A549 (cell line): ENCODE results near the gene RPL18. TPM values are rescaled to one million over a fixed set of nuclear protein-coding genes. Genes with fewer than 3 reads are reported as not detected.

Experiments
- ATAC-seq, 2 experiments: fragments of 200-7000 bp in 1 of 2; fragments of >200 bp in 1 of 2; cut with Nextera tagmentation in 1 of 2; cut with Tn5 transposase in 1 of 2; 3 replicates each; pipeline versions ENCODE4 v1.8.0 to v1.9.1; 2018 to 2020; ENCODE audit warnings: mild to moderate bottlenecking in 1 of 2, moderate library complexity in 1 of 2
- CTCF ChIA-PET: fragments of 300-600 bp; sonication (Branson Sonifier 250); formaldehyde crosslinking; extraction: SDS; loops from one replicate; lab custom pipeline; 2021; ENCODE audit warnings: antibody characterized with exemption, inconsistent platforms; lab: Yijun Ruan, JAX
- POLR2A ChIA-PET: fragments of 350-600 bp; formaldehyde crosslinking; extraction: SDS; loops from one replicate; lab custom pipeline; 2021; ENCODE audit warnings: antibody characterized with exemption, inconsistent platforms; lab: Yijun Ruan, JAX
- DNase-seq, 2 experiments: peaks; one replicate each; pipeline versions ENCODE4 v3.0.0 to v3.0.0-alpha.2; 2011 to 2016; ENCODE audit warnings: low read depth in 1 of 2, low spot score in 1 of 2
- FAIRE-seq: peaks from 2 replicates; lab custom pipeline; 2011; peaks lifted over from hg19 to GRCh38; lab: Jason Lieb, UNC
- H3K27ac ChIP-seq, 2 experiments: fragments of >200 bp; sonication (Bioruptor Twin); formaldehyde crosslinking; 3 replicates each; pipeline ENCODE4 v1.5.1; 2016 to 2017
- H3K4me1 ChIP-seq: fragments of >200 bp; sonication (Bioruptor Twin); formaldehyde crosslinking; 3 replicates; pipeline ENCODE4 v1.6.1; 2016
- H3K4me2 ChIP-seq: fragments of >200 bp; sonication (Bioruptor Twin); formaldehyde crosslinking; 3 replicates; pipeline ENCODE4 v1.6.1; 2016
- H3K4me3 ChIP-seq: fragments of >200 bp; sonication (Bioruptor Twin); formaldehyde crosslinking; 3 replicates; pipeline ENCODE4 v1.5.1; 2016
- H3K9me3 ChIP-seq: fragments of >200 bp; sonication (Bioruptor Twin); formaldehyde crosslinking; 3 replicates; pipeline ENCODE4 v1.6.1; 2016
- BHLHE40 ChIP-seq: IDR thresholded peaks from 2 replicates; pipeline ENCODE4 v1.6.1; 2012; ENCODE audit warnings: low read depth, low read length, inconsistent platforms
- CBX8 ChIP-seq: fragments of 200-600 bp; sonication (generic); IDR thresholded peaks from 2 replicates; pipeline ENCODE4 v1.6.1; 2016
- CHD2 ChIP-seq: fragments of 150-350 bp; IDR thresholded peaks from 2 replicates; pipeline ENCODE4 v1.6.1; 2014; ENCODE audit warnings: low read length; ENCODE audit not compliant: partially characterized antibody
- CHD4 ChIP-seq: fragments of 200-600 bp; sonication (generic); IDR thresholded peaks from 2 replicates; pipeline ENCODE4 v1.6.1; 2016; ENCODE audit warnings: antibody characterized with exemption, mild to moderate bottlenecking, borderline replicate concordance
- EP300 ChIP-seq, 2 experiments: fragments of >200 bp; sonication (Bioruptor Twin); formaldehyde crosslinking; IDR thresholded peaks; 2 replicates in 1 of 2; 3 replicates in 1 of 2; pipeline ENCODE4 v1.6.1; 2016 to 2017
- FOSB ChIP-seq: fragments of 250-450 bp; sonication (Bioruptor Pico); IDR thresholded peaks from 2 replicates; pipeline ENCODE4 v1.5.0; 2020; ENCODE audit warnings: mild to moderate bottlenecking, moderate library complexity
- FOXS1 ChIP-seq: fragments of 250-450 bp; sonication (Bioruptor Pico); IDR thresholded peaks from 2 replicates; pipeline ENCODE4 v1.5.0; 2020; ENCODE audit warnings: mild to moderate bottlenecking, moderate library complexity
- GATA3 ChIP-seq: IDR thresholded peaks from 2 replicates; pipeline ENCODE4 v1.6.1; 2012; ENCODE audit warnings: borderline replicate concordance
- HDAC2 ChIP-seq: fragments of 200-600 bp; sonication (generic); IDR thresholded peaks from 2 replicates; pipeline ENCODE4 v1.6.1; 2016
- HEYL ChIP-seq: fragments of 250-450 bp; sonication (Bioruptor Pico); IDR thresholded peaks from 2 replicates; pipeline ENCODE4 v1.8.0; 2021; ENCODE audit warnings: mild to moderate bottlenecking, moderate library complexity
- HMGXB4 ChIP-seq: fragments of 250-450 bp; sonication (Bioruptor Pico); IDR thresholded peaks from 2 replicates; pipeline ENCODE4 v1.5.0; 2021; ENCODE audit warnings: mild to moderate bottlenecking, moderate library complexity, borderline replicate concordance
- HOXA7 ChIP-seq: fragments of 250-450 bp; sonication (Bioruptor Pico); IDR thresholded peaks from 2 replicates; pipeline ENCODE4 v1.5.0; 2020; ENCODE audit warnings: mild to moderate bottlenecking, moderate library complexity
- JUN ChIP-seq, 2 experiments: fragments of >200 bp; sonication (Bioruptor Twin); formaldehyde crosslinking; IDR thresholded peaks; 2 replicates in 1 of 2; 3 replicates in 1 of 2; pipeline ENCODE4 v1.6.1; 2016 to 2017
- JUNB ChIP-seq: fragments of >200 bp; sonication (Bioruptor Twin); formaldehyde crosslinking; IDR thresholded peaks from 2 replicates; pipeline ENCODE4 v1.6.1; 2016
- KDM1A ChIP-seq: fragments of 200-600 bp; sonication (generic); IDR thresholded peaks from 2 replicates; pipeline ENCODE4 v1.6.1; 2016; ENCODE audit warnings: low read depth, mild to moderate bottlenecking
- KDM5A ChIP-seq: fragments of 200-600 bp; sonication (generic); IDR thresholded peaks from 2 replicates; pipeline ENCODE4 v1.6.1; 2016; ENCODE audit warnings: antibody characterized with exemption, mild to moderate bottlenecking
- MAFK ChIP-seq: fragments of 450-650 bp; IDR thresholded peaks from 2 replicates; pipeline ENCODE4 v1.6.1; 2014; ENCODE audit not compliant: partially characterized antibody
- PHF8 ChIP-seq: fragments of 200-600 bp; sonication (generic); IDR thresholded peaks from 2 replicates; pipeline ENCODE4 v1.6.1; 2016; ENCODE audit warnings: low read depth, mild to moderate bottlenecking, antibody characterized with exemption, moderate library complexity, borderline replicate concordance
- POLR2AphosphoS2 ChIP-seq: conservative IDR thresholded peaks from 2 replicates; pipeline ENCODE4 v1.6.1; 2012; ENCODE audit warnings: low read length, improper control_type of control experiment, inconsistent platforms
- RAD21 ChIP-seq, 2 experiments: fragments of >200 bp in 1 of 2; sonication (Bioruptor Twin) in 1 of 2; formaldehyde crosslinking in 1 of 2; IDR thresholded peaks in 1 of 2; conservative IDR thresholded peaks in 1 of 2; 2 replicates in 1 of 2; 3 replicates in 1 of 2; pipeline ENCODE4 v1.6.1; 2012 to 2018; ENCODE audit warnings: inconsistent platforms in 1 of 2
- RCOR1 ChIP-seq: fragments of 150-350 bp; IDR thresholded peaks from 2 replicates; pipeline ENCODE4 v1.6.1; 2014; ENCODE audit warnings: antibody characterized with exemption, low read length, low read depth
- REST ChIP-seq: fragments of 200-600 bp; sonication (generic); IDR thresholded peaks from 2 replicates; pipeline ENCODE4 v1.6.1; 2016; ENCODE audit warnings: antibody characterized with exemption, mild to moderate bottlenecking, moderate library complexity
- RNF2 ChIP-seq: fragments of 200-600 bp; sonication (generic); IDR thresholded peaks from 2 replicates; pipeline ENCODE4 v1.6.1; 2016; ENCODE audit warnings: low read depth, mild to moderate bottlenecking, antibody characterized with exemption, moderate library complexity, borderline replicate concordance
- SMC3 ChIP-seq: fragments of >200 bp; sonication (Bioruptor Twin); formaldehyde crosslinking; IDR thresholded peaks from 3 replicates; pipeline ENCODE4 v1.6.1; 2018; ENCODE audit warnings: inconsistent platforms
- SREBF2 ChIP-seq: fragments of 450-650 bp; IDR thresholded peaks from 2 replicates; pipeline ENCODE4 v1.6.1; 2014; ENCODE audit warnings: mild to moderate bottlenecking, moderate library complexity
- TP53 ChIP-seq: fragments of 250-450 bp; sonication (Bioruptor Pico); IDR thresholded peaks from 2 replicates; pipeline ENCODE4 v1.5.0; 2021; ENCODE audit warnings: mild to moderate bottlenecking, moderate library complexity
- ZFP36 ChIP-seq: fragments of 450-650 bp; IDR thresholded peaks from 2 replicates; pipeline ENCODE4 v1.6.1; 2014; ENCODE audit warnings: borderline replicate concordance; ENCODE audit not compliant: partially characterized antibody
- ZNF302 ChIP-seq: fragments of 250-450 bp; sonication (Bioruptor Pico); IDR thresholded peaks from 2 replicates; pipeline ENCODE4 v1.9.0; 2021; ENCODE audit warnings: inconsistent platforms, mild to moderate bottlenecking, moderate library complexity
- ZSCAN20 ChIP-seq: fragments of 250-450 bp; sonication (Bioruptor Pico); IDR thresholded peaks from 2 replicates; pipeline ENCODE4 v1.8.0; 2022; ENCODE audit warnings: mild to moderate bottlenecking, moderate library complexity
- WGBS: methylation state at CpG from one replicate; pipeline ENCODE4 v1.1.6; 2017; ENCODE audit errors: missing lambda C conversion rate; 5-methylcytosine and 5-hydroxymethylcytosine counted together
- polyA plus RNA-seq, 4 experiments: library from polyadenylated mRNA; depleted of rRNA in 3 of 4; stranded (reverse); fragments of >200 nt; fragmentation: RNase III in 1 of 4; extraction: RNeasy Plus Mini Kit Qiagen cat#74134 plus additional on column Dnase treatment in 1 of 4; gene quantifications; 2 replicates in 3 of 4; 3 replicates in 1 of 4; pipeline ENCODE4 v1.2.3, GENCODE V29; 2011 to 2017
- TF ChIP-seq, protein P1 (sequence below): IDR thresholded peaks from 2 replicates; pipeline ENCODE4 v1.6.1; 2012; ENCODE audit warnings: low read depth, borderline replicate concordance
- TF ChIP-seq, protein P2 (sequence below): fragments of >200 bp; sonication (Bioruptor Twin); formaldehyde crosslinking; IDR thresholded peaks from 2 replicates; pipeline ENCODE4 v1.6.1; 2016
- TF ChIP-seq, protein P3 (sequence below): fragments of >200 bp; sonication (Bioruptor Twin); formaldehyde crosslinking; IDR thresholded peaks from 3 replicates; pipeline ENCODE4 v1.6.1; 2016

Gene RPL18
- polyA plus RNA-seq, 2 of the 4 experiments (the other 2 are of a cell fraction): 1,780 to 2,696 TPM

- TF ChIP-seq CHD2: no peak
- no peak for TF ChIP-seq CHD4
- no peak for TF ChIP-seq JUNB
Observed at GRCh38 chr19:48573163-48573505, 45.8 kb downstream of the RPL18 start (continued).

DNA sequence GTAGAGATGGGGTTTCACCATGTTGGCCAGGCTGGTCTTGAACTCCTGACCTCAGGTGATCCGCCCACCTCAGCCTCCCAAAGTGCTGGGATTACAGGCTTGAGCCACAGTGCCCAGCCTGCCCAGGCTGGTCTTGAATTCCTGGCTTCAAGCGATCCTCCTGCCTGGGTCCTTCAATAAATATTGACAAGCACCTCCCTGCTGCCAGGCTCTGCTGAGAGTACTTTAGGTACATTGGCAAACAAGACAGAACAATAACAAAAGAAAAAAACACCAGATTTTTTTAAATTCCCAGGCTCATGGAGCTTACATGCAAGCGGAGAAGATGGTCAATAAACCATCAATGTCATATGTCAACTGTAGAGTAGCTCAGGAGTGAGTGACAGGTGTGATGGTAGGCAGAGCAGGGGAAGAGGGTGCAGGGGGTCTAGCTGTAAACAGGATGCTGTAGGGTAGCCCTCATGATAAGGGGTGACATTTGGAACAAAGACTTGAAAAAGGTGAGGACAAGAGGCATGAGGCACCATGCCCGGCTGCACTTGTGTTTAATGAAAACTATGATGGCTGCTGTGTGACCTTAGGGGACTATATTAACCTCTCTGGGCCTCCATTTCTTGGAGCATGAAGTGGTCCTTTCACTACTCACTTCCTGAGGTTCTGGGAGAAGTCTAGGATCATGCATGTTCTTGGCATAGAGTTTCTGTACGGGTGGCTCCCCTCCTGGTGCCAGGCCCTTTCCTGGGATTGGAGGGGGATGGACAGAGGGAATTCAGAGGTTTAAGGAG is 47.4 kb downstream of the RPL18 start:
- peak in 1 of 2 experiments; percentile 86 for DNase-seq
- WGBS: 45% methylated on average over 4 of the region's 5 CpGs
- no peak for TF ChIP-seq SREBF2
- no peak for TF ChIP-seq HEYL (CRISPR knock-in tag)
- TF ChIP-seq FOSB: peak; percentile 78; the same call in 1 of the 2 replicates
- no peak for TF ChIP-seq HMGXB4 (CRISPR knock-in tag)
- TF ChIP-seq BHLHE40: no peak
- 0 out of 2 replicates have a peak, but pooled peaks have one; percentile 9 for TF ChIP-seq RCOR1
- TF ChIP-seq TP53 (CRISPR knock-in tag): no peak
- TF ChIP-seq HOXA7 (CRISPR knock-in tag): peak; percentile 63; the same call in 1 of the 2 replicates
- peak; percentile 82; the same call in 1 of the 2 replicates for TF ChIP-seq HDAC2
- TF ChIP-seq ZFP36: peak; percentile 93
- TF ChIP-seq JUN (IDR thresholded peaks at IDR 0.05): 0 out of 5 replicates have a peak, but pooled peaks of 1 of the 2 experiments have one; percentile 44
- no peak for TF ChIP-seq KDM5A
- no peak for TF ChIP-seq MAFK
- TF ChIP-seq, protein P1, sequence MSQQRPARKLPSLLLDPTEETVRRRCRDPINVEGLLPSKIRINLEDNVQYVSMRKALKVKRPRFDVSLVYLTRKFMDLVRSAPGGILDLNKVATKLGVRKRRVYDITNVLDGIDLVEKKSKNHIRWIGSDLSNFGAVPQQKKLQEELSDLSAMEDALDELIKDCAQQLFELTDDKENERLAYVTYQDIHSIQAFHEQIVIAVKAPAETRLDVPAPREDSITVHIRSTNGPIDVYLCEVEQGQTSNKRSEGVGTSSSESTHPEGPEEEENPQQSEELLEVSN: no peak
- no peak for TF ChIP-seq RAD21 (conservative IDR thresholded peaks at IDR 0.05 in 1 of 2, IDR thresholded peaks at IDR 0.05 in 1 of 2)
- TF ChIP-seq SMC3: no peak
- peak; percentile 20; the same call in 1 of the 2 replicates for TF ChIP-seq ZNF302 (CRISPR knock-in tag)
- TF ChIP-seq CBX8: no peak
- TF ChIP-seq, protein P2, sequence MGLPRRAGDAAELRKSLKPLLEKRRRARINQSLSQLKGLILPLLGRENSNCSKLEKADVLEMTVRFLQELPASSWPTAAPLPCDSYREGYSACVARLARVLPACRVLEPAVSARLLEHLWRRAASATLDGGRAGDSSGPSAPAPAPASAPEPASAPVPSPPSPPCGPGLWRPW: no peak
- no peak for TF ChIP-seq POLR2AphosphoS2
- no peak for TF ChIP-seq REST
- TF ChIP-seq RNF2: no peak
- no peak for TF ChIP-seq EP300 (IDR thresholded peaks at IDR 0.05)
- TF ChIP-seq, protein P3, sequence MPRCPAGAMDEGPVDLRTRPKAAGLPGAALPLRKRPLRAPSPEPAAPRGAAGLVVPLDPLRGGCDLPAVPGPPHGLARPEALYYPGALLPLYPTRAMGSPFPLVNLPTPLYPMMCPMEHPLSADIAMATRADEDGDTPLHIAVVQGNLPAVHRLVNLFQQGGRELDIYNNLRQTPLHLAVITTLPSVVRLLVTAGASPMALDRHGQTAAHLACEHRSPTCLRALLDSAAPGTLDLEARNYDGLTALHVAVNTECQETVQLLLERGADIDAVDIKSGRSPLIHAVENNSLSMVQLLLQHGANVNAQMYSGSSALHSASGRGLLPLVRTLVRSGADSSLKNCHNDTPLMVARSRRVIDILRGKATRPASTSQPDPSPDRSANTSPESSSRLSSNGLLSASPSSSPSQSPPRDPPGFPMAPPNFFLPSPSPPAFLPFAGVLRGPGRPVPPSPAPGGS: no peak
- TF ChIP-seq KDM1A: peak; percentile 91
- no peak for TF ChIP-seq GATA3
- TF ChIP-seq ZSCAN20: no peak
- no peak for TF ChIP-seq FOXS1 (CRISPR knock-in tag)
- no peak for TF ChIP-seq PHF8
- TF ChIP-seq JUNB: no peak
- ChIA-PET POLR2A (interaction anchor here (0.6 kb wide), 2 partner anchors 15 to 16 kb away, joined by 3 to 4 read pairs; no protein-coding TSS in a partner anchor), CTCF (interaction anchor here (1.0 to 21.8 kb wide), 8 partner anchors 11 to 180 kb away, joined by 3 to 618 read pairs (median 8); partner anchors contain the start of gene KDELR1)
- ATAC-seq: no peak
- H3K4me3 ChIP-seq: no peak overlapping the region
- peaks cover 74% of the 10 kb centered on the region for H3K4me1 ChIP-seq
- no peak for FAIRE-seq
- H3K4me2 ChIP-seq: peak overlapping the region; percentile 15; the same call in 2 of the 3 replicates
- no peaks in the 10 kb centered on the region for H3K9me3 ChIP-seq
- peak overlapping the region; percentile 97 to 100 for H3K27ac ChIP-seq
